Keratinocyte (primary cell): ENCODE data around the gene GTF2A1L. TPM values are rescaled to one million over a fixed set of nuclear protein-coding genes. Genes with fewer than 3 reads are reported as not detected.

Experiments
- DNase-seq: peaks from one replicate; pipeline ENCODE4 v3.0.0-alpha.2; 2011; ENCODE audit warnings: low read depth, missing footprints, low spot score
- FAIRE-seq: peaks from 2 replicates; lab custom pipeline; 2011; peaks lifted over from hg19 to GRCh38; lab: Jason Lieb, UNC
- H2AFZ ChIP-seq: 2 replicates; pipeline ENCODE4 v1.6.0; 2012; ENCODE audit warnings: low read length, control low read depth, inconsistent platforms; ENCODE audit not compliant: control insufficient read depth
- H3K27ac ChIP-seq: 2 replicates; pipeline ENCODE4 v1.5.1; 2011; ENCODE audit warnings: low read length; ENCODE audit not compliant: control insufficient read depth, insufficient read depth
- H3K27me3 ChIP-seq: 3 replicates; pipeline ENCODE4 v1.6.0; 2011; ENCODE audit warnings: low read length; ENCODE audit not compliant: control insufficient read depth, insufficient read depth; ENCODE audit errors: extremely low read depth
- H3K36me3 ChIP-seq, 2 experiments: 2 replicates in 1 of 2; 3 replicates in 1 of 2; pipeline ENCODE4 v1.5.1; 2011; ENCODE audit warnings: low read length in 2 of 2, mild to moderate bottlenecking in 1 of 2; ENCODE audit not compliant: control insufficient read depth in 2 of 2, insufficient read depth in 2 of 2; ENCODE audit errors: extremely low read depth in 1 of 2
- H3K4me1 ChIP-seq: 3 replicates; pipeline ENCODE4 v1.5.1; 2011; ENCODE audit warnings: low read length; ENCODE audit not compliant: control insufficient read depth, insufficient read depth; ENCODE audit errors: extremely low read depth
- H3K4me2 ChIP-seq: 3 replicates; pipeline ENCODE4 v1.6.0; 2011; ENCODE audit warnings: low read depth, low read length; ENCODE audit not compliant: control insufficient read depth, insufficient read depth; ENCODE audit errors: extremely low read depth
- H3K4me3 ChIP-seq, 3 experiments: fragments of 200-600 bp in 1 of 3; sonication (generic) in 1 of 3; 2 replicates in 2 of 3; 3 replicates in 1 of 3; pipeline ENCODE4 v1.5.1; 2011 to 2016; ENCODE audit warnings: low read length in 3 of 3, mild to moderate bottlenecking in 3 of 3, control low read depth in 2 of 3, inconsistent platforms in 1 of 3, low read depth in 1 of 3, mixed read lengths in 1 of 3, mixed run types in 1 of 3, moderate library complexity in 1 of 3; ENCODE audit not compliant: control insufficient read depth in 2 of 3, insufficient read depth in 2 of 3; ENCODE audit errors: extremely low read depth in 1 of 3
- H3K79me2 ChIP-seq: 2 replicates; pipeline ENCODE4 v1.6.0; 2012; ENCODE audit warnings: low read length; ENCODE audit not compliant: control insufficient read depth, insufficient read depth
- H3K9ac ChIP-seq: 3 replicates; pipeline ENCODE4 v1.6.0; 2011; ENCODE audit warnings: low read length; ENCODE audit not compliant: control insufficient read depth, insufficient read depth; ENCODE audit errors: extremely low read depth
- H3K9me1 ChIP-seq: 3 replicates; pipeline ENCODE4 v1.6.0; 2011; ENCODE audit warnings: low read length; ENCODE audit not compliant: control insufficient read depth, insufficient read depth; ENCODE audit errors: extremely low read depth
- H3K9me3 ChIP-seq: 2 replicates; pipeline ENCODE4 v1.5.1; 2012; ENCODE audit warnings: low read depth, low read length; ENCODE audit not compliant: control insufficient read depth
- H4K20me1 ChIP-seq: 3 replicates; pipeline ENCODE4 v1.6.0; 2011; ENCODE audit warnings: low read length; ENCODE audit not compliant: control insufficient read depth, insufficient read depth; ENCODE audit errors: extremely low read depth
- CTCF ChIP-seq, 3 experiments: IDR thresholded peaks in 1 of 3; conservative IDR thresholded peaks in 1 of 3; optimal IDR thresholded peaks in 1 of 3; 2 replicates in 2 of 3; 3 replicates in 1 of 3; pipeline versions ENCODE3 to v1.5.1; 2011; ENCODE audit warnings: low read length in 3 of 3, mild to moderate bottlenecking in 3 of 3, moderate library complexity in 2 of 3, control low read depth in 1 of 3, inconsistent platforms in 1 of 3; ENCODE audit not compliant: insufficient read depth in 2 of 3; ENCODE audit errors: extremely low read depth in 1 of 3
- EZH2 ChIP-seq: IDR thresholded peaks from one replicate; pipeline ENCODE4 v1.6.1; 2012; ENCODE audit warnings: inconsistent platforms, mild to moderate bottlenecking, low read length, moderate library complexity
- dilution Hi-C: fragments of 300-500 bp; cut with MboI; formaldehyde crosslinking; loops from one replicate; pipeline ENCODE4 v1.7.0; 2020; ENCODE audit warnings: low sequenced_read_pairs; ENCODE audit not compliant: extremely low pct_ligation_motif_present
- polyA plus RNA-seq, 5 experiments: library from polyadenylated mRNA; depleted of rRNA in 3 of 5; stranded (reverse) in 3 of 5; stranded (forward) in 1 of 5; unstranded in 1 of 5; fragments of >200 nt; gene quantifications; 1 replicate in 1 of 5; 2 replicates in 3 of 5; 3 replicates in 1 of 5; pipeline versions ENCODE4 v1.2.1 to v1.2.3, GENCODE V29; 2011 to 2012; ENCODE audit warnings: missing spikeins in 2 of 5, low read depth in 1 of 5, low replicate concordance in 1 of 5

GTF2A1L gene
- polyA plus RNA-seq, 1 donor (not counting 4 experiments of a cell fraction or from before 2014, with no cell fraction given), result not detected

GRCh38 chr2:48586433-48586832 is 31.2 kb upstream of the GTF2A1L start:
- no peaks in the 10 kb centered on the region for H3K9me3 ChIP-seq
- H3K27me3 ChIP-seq, result no peaks in the 10 kb centered on the region
- H2AFZ ChIP-seq, result no peak overlapping the region
- H3K36me3 ChIP-seq, result no peaks in the 10 kb centered on the region
- H3K4me3 ChIP-seq, result no peak overlapping the region
- H3K4me2 ChIP-seq, result no peak overlapping the region
- H3K79me2 ChIP-seq, result no peaks in the 10 kb centered on the region
- H3K9me1 ChIP-seq, result no peaks in the 10 kb centered on the region
- DNase-seq (no peak), FAIRE-seq (no peak)
- no peak overlapping the region for H3K9ac ChIP-seq
- dilution Hi-C loops, result no loop called here
- H3K27ac ChIP-seq, result no peak overlapping the region
- TF ChIP-seq CTCF (optimal IDR thresholded peaks at IDR 0.05 in 1 of 3, IDR thresholded peaks at IDR 0.05 in 1 of 3, conservative IDR thresholded peaks at IDR 0.05 in 1 of 3; ENCODE audit: extremely low read depth in 1 of 3, insufficient read depth in 2 of 3, low read length in 3 of 3) (no peak), EZH2 (no peak)
- H4K20me1 ChIP-seq, result no peaks in the 10 kb centered on the region
- H3K4me1 ChIP-seq, result no peaks in the 10 kb centered on the region

DNA sequence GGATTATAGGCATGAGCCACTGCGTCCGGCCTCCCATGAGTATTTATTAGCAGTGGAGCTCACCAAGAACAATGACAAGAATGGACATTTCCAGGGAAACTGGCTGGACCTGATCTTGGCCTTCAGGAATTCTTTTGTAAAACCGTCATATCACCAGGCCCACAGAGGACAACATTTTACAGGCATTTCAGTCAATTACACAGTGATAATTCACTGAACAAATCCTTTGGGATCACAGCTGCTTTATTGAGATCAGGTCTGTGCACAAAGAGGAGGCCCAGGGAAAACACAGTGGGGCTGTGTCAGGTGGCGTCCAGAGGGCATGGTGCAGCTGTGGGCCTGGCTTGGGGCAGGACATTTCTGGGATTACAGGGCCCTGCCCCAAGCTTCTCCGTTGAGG is 30.1 kb upstream of the GTF2A1L start:
- DNase-seq (no peak), FAIRE-seq (no peak)
- Histone ChIP-seq H4K20me1 (no peaks in the 10 kb centered on the region), H3K79me2 (no peaks in the 10 kb centered on the region), H3K27ac (no peak overlapping the region), H3K9me1 (no peaks in the 10 kb centered on the region), H3K4me1 (no peaks in the 10 kb centered on the region), H3K9ac (no peak overlapping the region), H3K9me3 (no peaks in the 10 kb centered on the region), H3K27me3 (no peaks in the 10 kb centered on the region), H3K4me2 (no peak overlapping the region), H3K36me3 (no peaks in the 10 kb centered on the region), H3K4me3 (no peak overlapping the region), H2AFZ (no peak overlapping the region)
- no peak for TF ChIP-seq EZH2
- dilution Hi-C loops, result no loop called here

- H3K4me2 ChIP-seq, result no peak overlapping the region
- dilution Hi-C loops, result no loop called here
- H3K27me3 ChIP-seq, result no peaks in the 10 kb centered on the region
- no peaks in the 10 kb centered on the region for H4K20me1 ChIP-seq
- FAIRE-seq (no peak), DNase-seq (no peak)
- TF ChIP-seq CTCF (optimal IDR thresholded peaks at IDR 0.05 in 1 of 3, IDR thresholded peaks at IDR 0.05 in 1 of 3, conservative IDR thresholded peaks at IDR 0.05 in 1 of 3; ENCODE audit: extremely low read depth in 1 of 3, insufficient read depth in 2 of 3, low read length in 3 of 3) (no peak), EZH2 (no peak)
- no peak overlapping the region for H2AFZ ChIP-seq
- H3K9me3 ChIP-seq, result no peaks in the 10 kb centered on the region
- H3K36me3 ChIP-seq, result no peaks in the 10 kb centered on the region
- no peak overlapping the region for H3K9ac ChIP-seq
- no peaks in the 10 kb centered on the region for H3K79me2 ChIP-seq
- no peak overlapping the region for H3K27ac ChIP-seq
- H3K9me1 ChIP-seq, result no peaks in the 10 kb centered on the region
- H3K4me1 ChIP-seq, result no peaks in the 10 kb centered on the region
- H3K4me3 ChIP-seq, result no peak overlapping the region
Observed at GRCh38 chr2:48587961-48588360, 29.7 kb upstream of the GTF2A1L start.
